IMR-90 (cell line): Measurements from ENCODE around the gene ZNF442. TPM values are rescaled to one million over a fixed set of nuclear protein-coding genes. Genes with fewer than 3 reads are reported as not detected.

Source experiments
- ATAC-seq: fragments of 200-7000 bp; cut with Tn5 transposase; 2 replicates; pipeline ENCODE4 v1.9.1; 2020; ENCODE audit warnings: low read depth, mild to moderate bottlenecking, moderate library complexity
- BruUV-seq: library from RNA; stranded (reverse); fragments of 400-500 nt; replicated peaks from 2 replicates; lab custom pipeline; 2021; lab: Mats Ljungman, UMichigan
- CTCF ChIA-PET: fragments of 300-600 bp; formaldehyde crosslinking; extraction: SDS; loops from one replicate; lab custom pipeline; 2021; ENCODE audit warnings: antibody characterized with exemption; lab: Yijun Ruan, JAX
- POLR2A ChIA-PET: fragments of 300-600 bp; sonication (Branson Sonifier 250); formaldehyde crosslinking; loops from one replicate; lab custom pipeline; 2022; ENCODE audit warnings: antibody characterized with exemption; ENCODE audit not compliant: unreplicated experiment; lab: Charles Lee
- DNase-seq: peaks from one replicate; pipeline ENCODE4 v3.0.0; 2013
- H2AFZ ChIP-seq: replicated peaks from 2 replicates; pipeline ENCODE3; 2013; ENCODE audit warnings: low read length, mild to moderate bottlenecking; ENCODE audit not compliant: poor library complexity
- H2AK5ac ChIP-seq: 2 replicates; pipeline ENCODE4 v1.6.1; 2013; ENCODE audit warnings: low read depth, low read length, inconsistent platforms
- H2AK9ac ChIP-seq: replicated peaks from 2 replicates; pipeline ENCODE3; 2013; ENCODE audit warnings: mild to moderate bottlenecking, low read depth, low read length, moderate library complexity; ENCODE audit not compliant: poor library complexity
- H2BK120ac ChIP-seq: 2 replicates; pipeline ENCODE4 v1.6.1; 2013; ENCODE audit warnings: low read depth, low read length, inconsistent platforms
- H2BK15ac ChIP-seq: 3 replicates; pipeline ENCODE4 v1.6.1; 2013; ENCODE audit warnings: low read depth, low read length, inconsistent platforms
- H2BK20ac ChIP-seq: 2 replicates; pipeline ENCODE4 v1.6.1; 2013; ENCODE audit warnings: low read depth, mild to moderate bottlenecking, inconsistent platforms, low read length, moderate library complexity
- H2BK5ac ChIP-seq: 2 replicates; pipeline ENCODE4 v1.6.1; 2013; ENCODE audit warnings: mild to moderate bottlenecking, low read depth, low read length, inconsistent platforms; ENCODE audit not compliant: poor library complexity, severe bottlenecking
- H3K14ac ChIP-seq: replicated peaks from 2 replicates; pipeline ENCODE4 v1.6.1; 2013; ENCODE audit warnings: low read depth, low read length, inconsistent platforms
- H3K18ac ChIP-seq: 2 replicates; pipeline ENCODE4 v1.6.1; 2013; ENCODE audit warnings: low read depth, low read length, control low read depth
- H3K23ac ChIP-seq: 2 replicates; pipeline ENCODE4 v1.6.1; 2013; ENCODE audit warnings: low read depth, low read length, inconsistent platforms
- H3K27ac ChIP-seq: 2 replicates; pipeline ENCODE4 v1.5.1; 2013; ENCODE audit warnings: mild to moderate bottlenecking, control low read depth, low read length; ENCODE audit not compliant: insufficient read depth
- H3K27me3 ChIP-seq: 2 replicates; pipeline ENCODE4 v1.6.1; 2013; ENCODE audit warnings: low read length; ENCODE audit not compliant: control insufficient read depth, insufficient read depth
- H3K36me3 ChIP-seq: 2 replicates; pipeline ENCODE4 v1.6.1; 2013; ENCODE audit warnings: low read length, mixed read lengths; ENCODE audit not compliant: control insufficient read depth, insufficient read depth
- H3K4ac ChIP-seq: 2 replicates; pipeline ENCODE4 v1.6.1; 2013; ENCODE audit warnings: low read depth, low read length, inconsistent platforms
- H3K4me1 ChIP-seq: 2 replicates; pipeline ENCODE4 v1.6.1; 2013; ENCODE audit warnings: low read length, mixed read lengths; ENCODE audit not compliant: control insufficient read depth, insufficient read depth
- H3K4me2 ChIP-seq: 2 replicates; pipeline ENCODE4 v1.6.1; 2013; ENCODE audit warnings: low read depth, mild to moderate bottlenecking, control low read depth, low read length, moderate library complexity
- H3K4me3 ChIP-seq: 2 replicates; pipeline ENCODE4 v1.5.1; 2013; ENCODE audit warnings: low read depth, mild to moderate bottlenecking, control low read depth, low read length, moderate library complexity; ENCODE audit not compliant: insufficient read depth
- H3K56ac ChIP-seq: 2 replicates; pipeline ENCODE4 v1.6.1; 2013; ENCODE audit warnings: low read length, inconsistent platforms; ENCODE audit not compliant: insufficient read depth; ENCODE audit errors: extremely low read depth
- H3K79me1 ChIP-seq, 2 experiments: 2 replicates each; pipeline ENCODE4 v1.6.1; 2013; ENCODE audit warnings: low read length in 2 of 2, inconsistent platforms in 1 of 2, low read depth in 1 of 2
- H3K9ac ChIP-seq: 2 replicates; pipeline ENCODE4 v1.6.1; 2013; ENCODE audit warnings: low read depth, low read length, control low read depth
- H3K9me1 ChIP-seq: 2 replicates; pipeline ENCODE4 v1.6.1; 2013; ENCODE audit warnings: low read length, inconsistent platforms; ENCODE audit not compliant: insufficient read depth
- H3K9me3 ChIP-seq: 2 replicates; pipeline ENCODE4 v1.6.1; 2013; ENCODE audit warnings: low read length; ENCODE audit not compliant: control insufficient read depth, insufficient read depth
- H4K20me1 ChIP-seq: 2 replicates; pipeline ENCODE4 v1.6.1; 2013; ENCODE audit warnings: low read length, inconsistent platforms; ENCODE audit not compliant: insufficient read depth
- H4K5ac ChIP-seq: 2 replicates; pipeline ENCODE4 v1.6.1; 2013; ENCODE audit warnings: mild to moderate bottlenecking, low read depth, low read length, control low read depth
- H4K8ac ChIP-seq, 2 experiments: 2 replicates each; pipeline ENCODE4 v1.6.1; 2013; ENCODE audit warnings: low read depth in 2 of 2, low read length in 2 of 2, control low read depth in 1 of 2, inconsistent platforms in 1 of 2
- H4K91ac ChIP-seq: 2 replicates; pipeline ENCODE4 v1.6.1; 2013; ENCODE audit warnings: low read depth, low read length, inconsistent platforms; ENCODE audit not compliant: insufficient read depth
- CEBPB ChIP-seq: IDR thresholded peaks from 2 replicates; pipeline ENCODE4 v1.6.1; 2012; ENCODE audit warnings: low read depth, low read length, improper control_type of control experiment
- CHD1 ChIP-seq: IDR thresholded peaks from 2 replicates; pipeline ENCODE4 v1.6.1; 2012; ENCODE audit warnings: low read depth, low read length, improper control_type of control experiment
- ELK1 ChIP-seq: fragments of 150-350 bp; IDR thresholded peaks from 2 replicates; pipeline ENCODE4 v1.6.1; 2016; ENCODE audit warnings: low read depth, mild to moderate bottlenecking, low read length, moderate library complexity, borderline replicate concordance
- FOS ChIP-seq: fragments of 150-350 bp; IDR thresholded peaks from 2 replicates; pipeline ENCODE4 v1.6.1; 2016; ENCODE audit warnings: low read depth, low read length
- MAFK ChIP-seq: IDR thresholded peaks from 2 replicates; pipeline ENCODE4 v1.6.1; 2012; ENCODE audit warnings: low read depth, low read length, improper control_type of control experiment
- MAZ ChIP-seq: IDR thresholded peaks from 2 replicates; pipeline ENCODE4 v1.6.1; 2012; ENCODE audit warnings: low read depth, mild to moderate bottlenecking, low read length, improper control_type of control experiment, moderate library complexity, borderline replicate concordance
- MXI1 ChIP-seq: IDR thresholded peaks from 2 replicates; pipeline ENCODE4 v1.6.1; 2012; ENCODE audit warnings: low read depth, mild to moderate bottlenecking, low read length, moderate library complexity, borderline replicate concordance
- NFE2L2 ChIP-seq: fragments of 150-350 bp; IDR thresholded peaks from 2 replicates; pipeline ENCODE4 v1.6.1; 2016; ENCODE audit warnings: low read depth, mild to moderate bottlenecking, low read length
- POLR2A ChIP-seq: IDR thresholded peaks from 2 replicates; pipeline ENCODE4 v1.6.1; 2012; ENCODE audit warnings: mild to moderate bottlenecking, low read depth, low read length
- RCOR1 ChIP-seq: IDR thresholded peaks from 2 replicates; pipeline ENCODE4 v1.6.1; 2012; ENCODE audit warnings: mild to moderate bottlenecking, low read length, improper control_type of control experiment; ENCODE audit not compliant: insufficient replicate concordance
- RFX5 ChIP-seq: IDR thresholded peaks from 2 replicates; pipeline ENCODE4 v1.8.0; 2012; ENCODE audit warnings: low read depth, mild to moderate bottlenecking, low read length, moderate library complexity
- SMC3 ChIP-seq: fragments of 150-350 bp; IDR thresholded peaks from 2 replicates; pipeline ENCODE4 v1.6.1; 2016; ENCODE audit warnings: low read depth, mild to moderate bottlenecking, antibody characterized with exemption, low read length, moderate library complexity
- WGBS, 2 experiments: methylation state at CpG; one replicate each; pipeline versions ENCODE4 v1.1.5 to v1.1.7; 2013; ENCODE audit warnings: missing lambda C conversion rate in 2 of 2; ENCODE audit not compliant: insufficient read length in 1 of 2; ENCODE audit errors: extremely low coverage in 2 of 2; 5-methylcytosine and 5-hydroxymethylcytosine counted together
- dilution Hi-C: fragments of 300-500 bp; cut with HindIII; formaldehyde crosslinking; loops from one replicate; pipeline ENCODE4 v1.14.3; 2018; ENCODE audit warnings: low sequenced_read_pairs; ENCODE audit not compliant: unreplicated experiment
- in situ Hi-C: fragments of 300-500 bp; cut with MboI; formaldehyde crosslinking; loops from 3 replicates; pipeline ENCODE4 v1.14.3; 2019; ENCODE audit warnings: low sequenced_read_pairs, inconsistent platforms, mixed read lengths
- intact Hi-C: fragments of 100-400 bp; cut with micrococcal nuclease; formaldehyde crosslinking; loops from 2 replicates; pipeline ENCODE4 v1.10.0; 2022
- polyA plus RNA-seq, 3 experiments: library from polyadenylated mRNA; depleted of rRNA; stranded (reverse); fragments of >200 nt; gene quantifications; 2 replicates each; pipeline ENCODE4 v1.2.3, GENCODE V29; 2012; ENCODE audit warnings: low replicate concordance in 1 of 3
- total RNA-seq: library from RNA; depleted of rRNA; stranded (reverse); fragments of >200 nt; gene quantifications from 2 replicates; pipeline ENCODE4 v1.2.3, GENCODE V29; 2012

ZNF442 gene
- total and polyA plus RNA-seq, 2 of the 4 experiments (the other 2 are of a cell fraction) = 0.58 to 3.6 TPM

- no peak overlapping the region for H2BK5ac ChIP-seq
- POLR2A ChIA-PET = no interaction called here
- H3K23ac ChIP-seq = no peak overlapping the region
- H2AK5ac ChIP-seq = no peak overlapping the region
- H2BK15ac ChIP-seq = no peak overlapping the region
- TF ChIP-seq MAZ (no peak), RFX5 (no peak), CHD1 (no peak), MAFK (no peak), ELK1 (no peak), SMC3 (no peak), RCOR1 (no peak), MXI1 (no peak), POLR2A (no peak), CEBPB (no peak), FOS (no peak), NFE2L2 (no peak)
- no peak overlapping the region for H4K5ac ChIP-seq
- H2BK120ac ChIP-seq = no peak overlapping the region
- no peaks in the 10 kb centered on the region for H3K9me1 ChIP-seq
- no peak overlapping the region for H2AFZ ChIP-seq
- H3K4me3 ChIP-seq = no peak overlapping the region
- no peak overlapping the region for H3K18ac ChIP-seq
- peaks cover 44% of the 10 kb centered on the region for H3K9me3 ChIP-seq
- no peak overlapping the region for H3K14ac ChIP-seq
- DNase-seq (no peak), ATAC-seq (no peak)
- 87% methylated on average over 3 of the region's 13 CpGs; no CpG with 5 or more reads in 1 of the 2 experiments for WGBS, 2 experiments
- H3K4ac ChIP-seq = no peak overlapping the region
- H3K27ac ChIP-seq = no peak overlapping the region
- H3K27me3 ChIP-seq = no peaks in the 10 kb centered on the region
- H4K8ac ChIP-seq = no peak overlapping the region
- CTCF ChIA-PET = no interaction called here
- dilution Hi-C loops (no loop called here), intact Hi-C loops (no loop called here), in situ Hi-C loops (loop anchor here (10.0 kb wide), 1 partner anchor 84 kb away; no protein-coding TSS in a partner anchor)
- H3K4me1 ChIP-seq = no peaks in the 10 kb centered on the region
- BruUV-seq = no TSS peak
- no peak overlapping the region for H3K56ac ChIP-seq
- no peaks in the 10 kb centered on the region for H4K20me1 ChIP-seq
- H2AK9ac ChIP-seq = no peak overlapping the region
- peaks cover 25% of the 10 kb centered on the region for H3K36me3 ChIP-seq
- no peak overlapping the region for H3K4me2 ChIP-seq
- no peak overlapping the region for H4K91ac ChIP-seq
- H3K9ac ChIP-seq = no peak overlapping the region
- H3K79me1 ChIP-seq = no peaks in the 10 kb centered on the region
- no peak overlapping the region for H2BK20ac ChIP-seq
Observed at GRCh38 chr19:12318782-12319413, 46.6 kb downstream of the ZNF442 start.
